ENCODE data around the gene KCNH2.

KCNH2 gene

DNA sequence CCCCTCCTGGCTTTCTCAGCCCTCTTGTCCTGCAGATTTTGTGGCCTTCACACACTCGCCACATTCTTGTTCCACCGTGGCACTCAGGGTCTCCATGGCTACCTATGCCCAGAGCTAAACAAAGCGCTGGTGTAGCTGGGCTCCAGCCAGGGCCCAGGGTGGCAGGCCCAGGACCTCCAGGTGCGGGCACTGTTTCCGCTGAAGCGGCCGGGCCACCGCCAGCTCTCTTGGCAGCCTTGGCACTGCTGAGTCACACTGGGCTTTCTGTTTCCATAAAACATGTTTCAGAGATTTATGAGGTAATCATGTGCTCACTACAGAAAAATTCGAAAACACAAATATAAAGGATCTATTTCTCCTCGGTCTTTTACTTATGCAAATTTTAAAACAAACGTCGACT is 74.5 kb downstream of the KCNH2 start:
- H3K4me3 ChIP-seq (ENCODE audit: low read depth, low read length) = no peak overlapping the region
- TF ChIP-seq, protein P1, sequence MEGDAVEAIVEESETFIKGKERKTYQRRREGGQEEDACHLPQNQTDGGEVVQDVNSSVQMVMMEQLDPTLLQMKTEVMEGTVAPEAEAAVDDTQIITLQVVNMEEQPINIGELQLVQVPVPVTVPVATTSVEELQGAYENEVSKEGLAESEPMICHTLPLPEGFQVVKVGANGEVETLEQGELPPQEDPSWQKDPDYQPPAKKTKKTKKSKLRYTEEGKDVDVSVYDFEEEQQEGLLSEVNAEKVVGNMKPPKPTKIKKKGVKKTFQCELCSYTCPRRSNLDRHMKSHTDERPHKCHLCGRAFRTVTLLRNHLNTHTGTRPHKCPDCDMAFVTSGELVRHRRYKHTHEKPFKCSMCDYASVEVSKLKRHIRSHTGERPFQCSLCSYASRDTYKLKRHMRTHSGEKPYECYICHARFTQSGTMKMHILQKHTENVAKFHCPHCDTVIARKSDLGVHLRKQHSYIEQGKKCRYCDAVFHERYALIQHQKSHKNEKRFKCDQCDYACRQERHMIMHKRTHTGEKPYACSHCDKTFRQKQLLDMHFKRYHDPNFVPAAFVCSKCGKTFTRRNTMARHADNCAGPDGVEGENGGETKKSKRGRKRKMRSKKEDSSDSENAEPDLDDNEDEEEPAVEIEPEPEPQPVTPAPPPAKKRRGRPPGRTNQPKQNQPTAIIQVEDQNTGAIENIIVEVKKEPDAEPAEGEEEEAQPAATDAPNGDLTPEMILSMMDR (IDR thresholded peaks at IDR 0.05; ENCODE audit: low read depth, low read length) = no peak
- TF ChIP-seq POLR2A (IDR thresholded peaks at IDR 0.05; ENCODE audit: extremely low read depth, insufficient read length) (no peak), MYC (IDR thresholded peaks at IDR 0.05; ENCODE audit: low read depth, low read length) (no peak)
- TF ChIP-seq, protein P2, sequence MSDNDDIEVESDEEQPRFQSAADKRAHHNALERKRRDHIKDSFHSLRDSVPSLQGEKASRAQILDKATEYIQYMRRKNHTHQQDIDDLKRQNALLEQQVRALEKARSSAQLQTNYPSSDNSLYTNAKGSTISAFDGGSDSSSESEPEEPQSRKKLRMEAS (IDR thresholded peaks at IDR 0.05; ENCODE audit: low read depth, low read length) = no peak
- DNase-seq (ENCODE audit: low read depth) = no peak

DNA sequence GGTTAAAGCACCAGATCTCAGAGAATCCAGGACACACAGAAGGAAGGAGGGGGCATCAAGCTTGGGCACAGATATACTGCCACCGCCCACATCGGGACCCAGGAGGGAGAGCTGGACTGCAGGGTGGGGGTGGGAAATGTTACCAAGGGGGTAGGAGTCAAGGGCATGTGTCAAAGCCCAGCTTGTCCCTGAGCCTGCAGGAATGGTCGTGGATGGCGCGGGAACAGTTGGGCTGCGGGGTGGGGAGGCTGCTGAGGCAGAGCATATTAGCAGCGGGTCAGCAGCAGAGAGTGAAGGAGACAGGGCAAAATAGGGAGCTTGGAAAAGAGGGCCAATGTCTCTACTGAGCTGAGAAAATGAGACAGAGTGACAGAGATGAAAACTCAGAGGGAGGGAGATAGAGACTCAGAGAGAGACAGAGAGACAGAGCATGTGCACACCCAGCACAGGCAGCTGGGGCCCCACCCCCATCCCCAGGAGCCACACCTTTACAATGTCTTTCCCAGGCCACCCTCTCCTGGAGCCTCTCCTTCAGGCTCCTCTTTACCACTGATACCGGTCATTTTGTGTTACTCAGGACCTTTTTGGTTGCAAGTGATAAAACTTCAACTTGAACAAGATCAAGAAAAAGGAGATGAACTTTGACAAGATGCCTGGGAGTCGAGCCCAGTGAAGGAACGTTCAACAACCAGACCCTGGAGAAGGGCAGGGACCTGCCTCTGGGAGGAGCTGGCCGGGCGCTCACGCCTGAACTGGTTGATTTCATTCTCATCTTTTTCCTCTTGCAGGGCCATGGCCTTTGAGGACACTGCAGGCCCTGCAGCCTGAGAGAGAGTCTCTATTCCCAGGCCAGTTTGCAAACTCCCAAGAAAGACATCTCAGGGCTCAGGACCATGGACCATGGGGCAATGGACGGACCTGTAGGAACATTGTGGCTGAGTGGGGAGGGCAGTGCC is 75.8 kb downstream of the KCNH2 start:
- no peak overlapping the region for H3K4me3 ChIP-seq (ENCODE audit: low read depth, low read length)
- no peak for TF ChIP-seq POLR2A (IDR thresholded peaks at IDR 0.05; ENCODE audit: extremely low read depth, insufficient read length)
- TF ChIP-seq MYC (IDR thresholded peaks at IDR 0.05; ENCODE audit: low read depth, low read length) = no peak
- TF ChIP-seq, protein P2 (IDR thresholded peaks at IDR 0.05; ENCODE audit: low read depth, low read length) = no peak
- TF ChIP-seq, protein P1 (IDR thresholded peaks at IDR 0.05; ENCODE audit: low read depth, low read length) = no peak
- DNase-seq (ENCODE audit: low read depth) = no peak

DNA sequence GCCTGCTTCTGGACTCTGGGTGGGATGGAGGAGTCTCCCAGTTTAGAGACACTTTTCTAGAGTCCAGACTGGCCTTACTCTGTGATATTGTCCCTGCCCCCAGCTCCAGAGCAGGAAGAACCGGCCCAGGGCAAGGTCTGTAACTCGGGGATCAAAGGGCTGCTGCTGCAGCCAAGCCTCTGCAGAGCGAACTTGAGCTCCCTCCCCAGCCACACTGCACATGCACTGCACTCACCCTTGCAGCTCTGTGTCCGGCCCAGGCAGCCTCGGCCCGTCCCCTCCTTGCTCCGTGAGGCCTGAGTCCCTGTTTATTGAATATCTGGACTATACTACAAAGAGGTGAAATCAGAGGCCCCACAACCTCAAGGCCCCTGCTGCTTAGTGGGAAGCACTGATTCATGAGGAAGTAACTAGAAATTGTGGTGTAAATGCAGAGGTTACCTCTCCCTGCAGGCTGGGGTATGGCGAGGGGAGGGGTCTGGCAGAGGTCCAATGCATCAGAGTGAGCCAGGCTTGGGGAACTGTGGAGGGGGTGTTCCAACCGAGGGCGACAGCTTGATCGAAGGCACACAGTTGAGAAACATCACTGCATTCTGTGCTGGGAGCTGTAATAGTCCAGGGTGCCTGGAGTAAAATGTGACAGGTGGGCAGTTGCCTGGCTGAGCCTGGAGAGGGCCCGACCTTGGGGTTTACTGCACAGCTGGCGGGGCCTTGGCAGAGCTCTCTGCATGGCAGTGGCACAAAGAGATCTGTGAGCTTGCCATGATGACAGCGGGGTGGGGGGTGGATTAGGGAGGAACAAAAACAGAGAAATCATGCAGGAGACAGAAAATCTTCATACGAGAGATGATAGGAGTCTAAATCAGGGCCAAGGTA is 76.7 kb downstream of the KCNH2 start:
- TF ChIP-seq, protein P1 (IDR thresholded peaks at IDR 0.05; ENCODE audit: low read depth, low read length) = no peak
- TF ChIP-seq MYC (IDR thresholded peaks at IDR 0.05; ENCODE audit: low read depth, low read length) (no peak), POLR2A (IDR thresholded peaks at IDR 0.05; ENCODE audit: extremely low read depth, insufficient read length) (no peak)
- TF ChIP-seq, protein P2 (IDR thresholded peaks at IDR 0.05; ENCODE audit: low read depth, low read length) = no peak
- no peak overlapping the region for H3K4me3 ChIP-seq (ENCODE audit: low read depth, low read length)
- no peak for DNase-seq (ENCODE audit: low read depth)

DNA sequence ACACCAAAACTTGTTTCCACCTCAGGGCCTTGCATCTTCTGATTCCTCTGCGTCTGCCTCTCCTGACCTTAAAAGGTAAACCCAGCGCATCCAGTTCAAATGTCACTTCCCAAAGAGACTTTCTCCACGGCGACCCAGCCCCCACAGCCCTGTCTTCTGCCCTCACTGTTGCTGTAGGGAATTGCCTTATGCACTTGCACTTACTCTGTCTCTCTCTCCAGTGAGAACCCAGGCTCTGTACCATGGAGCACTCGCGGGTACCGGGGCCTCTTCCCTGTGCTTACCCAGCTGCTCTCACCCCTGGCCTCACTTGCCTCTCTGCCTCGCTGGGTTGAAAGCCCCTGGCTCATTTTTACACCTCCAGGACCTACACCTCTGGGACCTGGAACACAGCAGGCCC is 77.4 kb downstream of the KCNH2 start:
- TF ChIP-seq, protein P1 (IDR thresholded peaks at IDR 0.05; ENCODE audit: low read depth, low read length) = no peak
- TF ChIP-seq, protein P2 (IDR thresholded peaks at IDR 0.05; ENCODE audit: low read depth, low read length) = no peak
- TF ChIP-seq MYC (IDR thresholded peaks at IDR 0.05; ENCODE audit: low read depth, low read length) = no peak
- TF ChIP-seq POLR2A (IDR thresholded peaks at IDR 0.05; ENCODE audit: extremely low read depth, insufficient read length) = no peak
- no peak overlapping the region for H3K4me3 ChIP-seq (ENCODE audit: low read depth, low read length)
- no peak for DNase-seq (ENCODE audit: low read depth)

DNA sequence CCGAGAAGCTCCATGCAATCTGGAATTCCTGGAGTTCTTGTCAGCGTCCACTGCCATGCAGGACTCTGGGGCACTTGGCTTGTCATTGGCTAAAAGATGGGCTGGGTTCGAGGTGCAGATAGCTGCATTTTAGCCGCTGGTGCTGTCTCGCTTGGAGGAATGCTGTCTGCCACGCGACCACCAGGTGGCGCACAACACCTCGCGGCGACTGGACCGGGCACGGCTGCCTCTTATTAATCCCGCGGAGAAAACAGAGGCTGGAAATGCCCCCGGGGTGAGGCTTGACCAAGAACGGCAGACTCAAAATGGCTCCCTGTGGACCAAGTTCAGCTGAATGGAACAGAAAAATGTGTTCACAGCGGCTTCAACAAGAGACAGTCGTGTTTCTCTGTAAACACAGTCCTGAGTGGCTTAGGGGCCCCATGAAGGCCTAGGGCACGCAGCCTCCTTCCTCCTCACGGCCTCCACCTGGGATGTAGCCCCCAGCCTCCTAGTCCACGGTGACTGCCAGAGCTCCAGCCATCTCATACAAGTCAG is 79.6 kb downstream of the KCNH2 start:
- DNase-seq (ENCODE audit: low read depth) = peak; percentile 87

More for the DNA sequence above, 79.6 kb downstream of the KCNH2 start:
- no peak overlapping the region for H3K4me3 ChIP-seq (ENCODE audit: low read depth, low read length)
- TF ChIP-seq, protein P1 (IDR thresholded peaks at IDR 0.05; ENCODE audit: low read depth, low read length) = peak; percentile 94
- TF ChIP-seq, protein P2 (IDR thresholded peaks at IDR 0.05; ENCODE audit: low read depth, low read length) = peak; percentile 56; the same call in 1 of the 2 replicates
- TF ChIP-seq MYC (IDR thresholded peaks at IDR 0.05; ENCODE audit: low read depth, low read length) = 0 out of 2 replicates have a peak, but pooled peaks have one; percentile 4
- no peak for TF ChIP-seq POLR2A (IDR thresholded peaks at IDR 0.05; ENCODE audit: extremely low read depth, insufficient read length)
